AG10803 (cell line): ENCODE results near the gene CDH4.

ENCODE experiments used
- DNase-seq: peaks from one replicate; pipeline ENCODE4 v3.0.0; 2010; ENCODE audit warnings: low read depth
- H3K4me3 ChIP-seq: 2 replicates; pipeline ENCODE4 v1.5.1; 2011; ENCODE audit warnings: mild to moderate bottlenecking, low read length, control low read depth
- CTCF ChIP-seq: conservative IDR thresholded peaks from 2 replicates; pipeline ENCODE4 v1.5.1; 2011; ENCODE audit warnings: mild to moderate bottlenecking, low read length, control low read depth, inconsistent platforms

Gene CDH4

GRCh38 chr20:61868006-61868405, 615.9 kb downstream of the CDH4 start:
- DNase-seq = no peak
- H3K4me3 ChIP-seq = no peak overlapping the region
- no peak for TF ChIP-seq CTCF

DNA sequence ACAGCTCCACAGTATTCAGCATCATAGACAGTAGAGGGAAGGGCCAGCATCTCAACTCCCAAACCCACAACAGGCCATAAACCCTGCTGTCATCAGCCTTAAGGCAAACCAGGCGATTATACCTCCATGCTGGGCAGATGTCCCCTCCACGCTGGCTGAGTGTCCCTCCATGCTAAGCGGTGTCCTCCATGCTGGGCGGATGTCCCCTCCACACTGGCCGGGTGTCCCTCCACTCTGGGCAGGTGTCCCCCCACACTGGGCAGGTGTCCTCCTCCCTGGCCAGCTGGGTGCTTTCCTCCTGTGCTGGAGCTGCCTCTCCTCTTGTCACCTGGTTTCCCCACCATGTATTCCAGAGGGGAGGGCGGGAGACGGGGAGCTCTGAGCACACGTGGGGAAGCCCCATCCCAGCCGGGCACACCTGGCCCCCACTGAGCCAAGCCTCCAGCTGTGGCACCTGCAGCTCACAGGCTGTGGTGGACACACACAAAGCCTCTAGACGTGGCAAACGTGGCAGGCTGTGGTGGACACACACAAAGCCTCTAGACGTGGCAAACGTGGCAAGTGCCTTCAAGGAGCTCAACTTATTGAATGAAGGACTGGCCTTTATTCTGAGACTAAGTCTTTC, 616.5 kb downstream of the CDH4 start:
- TF ChIP-seq CTCF = no peak
- DNase-seq = no peak
- no peak overlapping the region for H3K4me3 ChIP-seq

GRCh38 chr20:61869750-61870507, 617.9 kb downstream of the CDH4 start:
- no peak overlapping the region for H3K4me3 ChIP-seq
- TF ChIP-seq CTCF = no peak
- no peak for DNase-seq

- TF ChIP-seq CTCF = no peak
- no peak for DNase-seq
Observed at GRCh38 chr20:61871160-61871559, 619.1 kb downstream of the CDH4 start.

DNA sequence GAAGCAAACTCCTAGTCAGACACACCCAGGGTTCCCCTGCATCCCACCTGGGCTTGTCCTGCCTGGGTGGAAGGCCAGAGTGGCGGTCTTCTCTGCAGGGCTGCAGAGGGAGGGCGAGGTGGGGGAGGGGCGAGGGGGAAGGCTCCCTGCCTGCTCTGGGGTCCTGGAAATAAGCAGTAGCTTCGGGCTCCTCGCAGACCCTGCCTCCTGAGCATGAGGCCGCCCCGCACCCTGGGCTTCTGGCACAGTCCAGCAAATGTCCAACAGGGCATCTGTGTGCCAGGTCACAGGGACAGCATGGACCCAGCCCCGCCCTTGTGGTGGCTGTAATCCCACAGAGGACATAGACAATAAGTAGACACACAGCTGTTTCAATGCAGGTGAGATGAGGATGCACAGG, 619.9 kb downstream of the CDH4 start:
- no peak for DNase-seq
- TF ChIP-seq CTCF = no peak
- no peak overlapping the region for H3K4me3 ChIP-seq

More at GRCh38 chr20:61871160-61871559, 619.1 kb downstream of the CDH4 start:
- no peak overlapping the region for H3K4me3 ChIP-seq

GRCh38 chr20:61872371-61872900, 620.4 kb downstream of the CDH4 start:
- no peak overlapping the region for H3K4me3 ChIP-seq
- no peak for DNase-seq
- TF ChIP-seq CTCF = no peak
